BE2C (cell line): ENCODE measurements around the gene ZNF503.

Experiments used
- DNase-seq: peaks from one replicate; pipeline ENCODE4 v3.0.0-alpha.2; 2020
- H3K27me3 ChIP-seq: fragments of 250-450 bp; sonication (Bioruptor Pico); 2 replicates; pipeline ENCODE4 v1.5.1; 2020; ENCODE audit warnings: mild to moderate bottlenecking
- H3K36me3 ChIP-seq: fragments of 250-450 bp; sonication (Bioruptor Pico); 2 replicates; pipeline ENCODE4 v1.5.1; 2020; ENCODE audit warnings: mild to moderate bottlenecking
- H3K4me1 ChIP-seq: fragments of 250-450 bp; sonication (Bioruptor Pico); 2 replicates; pipeline ENCODE4 v1.5.1; 2020
- H3K4me3 ChIP-seq: 2 replicates; pipeline ENCODE4 v1.5.1; 2011; ENCODE audit warnings: low read depth, low read length
- H3K9me3 ChIP-seq: fragments of 250-450 bp; sonication (Bioruptor Pico); 2 replicates; pipeline ENCODE4 v1.5.1; 2020
- TF ChIP-seq, protein P1 (sequence below): IDR thresholded peaks from 2 replicates; pipeline ENCODE4 v1.5.1; 2012; ENCODE audit warnings: mild to moderate bottlenecking, low read depth, low read length

The ZNF503 gene

DNA sequence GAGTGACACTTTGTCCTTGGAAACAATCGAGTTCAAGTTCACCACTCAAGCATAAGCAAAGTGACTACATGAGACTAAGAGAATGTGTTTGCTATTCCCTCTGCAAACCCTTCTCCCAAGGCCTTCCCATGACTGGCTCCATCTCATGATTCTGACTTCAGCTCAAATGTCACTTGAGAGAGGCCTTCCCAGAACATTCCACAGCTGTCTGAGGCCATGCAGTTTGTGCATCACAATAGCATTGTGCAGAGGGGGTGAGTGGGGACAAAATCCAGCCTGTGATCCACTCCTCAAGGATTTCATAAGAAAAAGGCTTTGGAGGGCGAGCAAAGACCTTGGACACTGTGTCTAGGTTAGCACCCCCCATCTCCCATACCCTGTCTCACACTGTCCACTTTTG is 23.0 kb upstream of the ZNF503 start:
- H3K36me3 ChIP-seq = no peaks in the 10 kb centered on the region
- H3K9me3 ChIP-seq = no peaks in the 10 kb centered on the region
- no peaks in the 10 kb centered on the region for H3K4me1 ChIP-seq
- H3K4me3 ChIP-seq = no peak overlapping the region
- TF ChIP-seq, protein P1, sequence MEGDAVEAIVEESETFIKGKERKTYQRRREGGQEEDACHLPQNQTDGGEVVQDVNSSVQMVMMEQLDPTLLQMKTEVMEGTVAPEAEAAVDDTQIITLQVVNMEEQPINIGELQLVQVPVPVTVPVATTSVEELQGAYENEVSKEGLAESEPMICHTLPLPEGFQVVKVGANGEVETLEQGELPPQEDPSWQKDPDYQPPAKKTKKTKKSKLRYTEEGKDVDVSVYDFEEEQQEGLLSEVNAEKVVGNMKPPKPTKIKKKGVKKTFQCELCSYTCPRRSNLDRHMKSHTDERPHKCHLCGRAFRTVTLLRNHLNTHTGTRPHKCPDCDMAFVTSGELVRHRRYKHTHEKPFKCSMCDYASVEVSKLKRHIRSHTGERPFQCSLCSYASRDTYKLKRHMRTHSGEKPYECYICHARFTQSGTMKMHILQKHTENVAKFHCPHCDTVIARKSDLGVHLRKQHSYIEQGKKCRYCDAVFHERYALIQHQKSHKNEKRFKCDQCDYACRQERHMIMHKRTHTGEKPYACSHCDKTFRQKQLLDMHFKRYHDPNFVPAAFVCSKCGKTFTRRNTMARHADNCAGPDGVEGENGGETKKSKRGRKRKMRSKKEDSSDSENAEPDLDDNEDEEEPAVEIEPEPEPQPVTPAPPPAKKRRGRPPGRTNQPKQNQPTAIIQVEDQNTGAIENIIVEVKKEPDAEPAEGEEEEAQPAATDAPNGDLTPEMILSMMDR = no peak
- DNase-seq = no peak
- no peaks in the 10 kb centered on the region for H3K27me3 ChIP-seq

DNA sequence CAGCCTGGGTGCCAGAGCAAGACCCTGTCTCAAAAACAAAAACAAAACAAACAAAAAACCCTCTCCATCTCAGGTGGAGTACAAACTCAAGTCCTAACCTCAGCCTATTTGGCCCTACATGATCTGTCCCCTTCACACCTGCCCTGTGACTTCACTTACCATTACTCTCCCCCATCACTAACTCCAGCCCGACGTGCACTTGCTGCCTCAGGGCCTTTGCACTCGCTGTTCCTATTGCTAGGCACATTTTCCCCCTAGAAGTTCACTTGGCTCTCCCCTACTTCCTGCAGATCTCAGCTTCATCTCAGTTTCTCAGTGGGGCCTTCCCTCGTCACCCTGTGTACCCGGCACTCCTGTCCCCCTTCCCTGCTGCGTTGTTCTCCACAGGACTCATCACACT is 21.3 kb upstream of the ZNF503 start:
- Histone ChIP-seq H3K9me3 (no peaks in the 10 kb centered on the region), H3K4me3 (no peak overlapping the region), H3K4me1 (no peaks in the 10 kb centered on the region), H3K27me3 (no peaks in the 10 kb centered on the region), H3K36me3 (no peaks in the 10 kb centered on the region)
- TF ChIP-seq, protein P1 = no peak
- DNase-seq = no peak

- Histone ChIP-seq H3K9me3 (no peaks in the 10 kb centered on the region), H3K36me3 (no peaks in the 10 kb centered on the region), H3K4me3 (no peak overlapping the region), H3K27me3 (no peaks in the 10 kb centered on the region), H3K4me1 (no peaks in the 10 kb centered on the region)
- DNase-seq = no peak
- TF ChIP-seq, protein P1 = no peak
Measured at GRCh38 chr10:75418712-75419111, 17.1 kb upstream of the ZNF503 start.

DNA sequence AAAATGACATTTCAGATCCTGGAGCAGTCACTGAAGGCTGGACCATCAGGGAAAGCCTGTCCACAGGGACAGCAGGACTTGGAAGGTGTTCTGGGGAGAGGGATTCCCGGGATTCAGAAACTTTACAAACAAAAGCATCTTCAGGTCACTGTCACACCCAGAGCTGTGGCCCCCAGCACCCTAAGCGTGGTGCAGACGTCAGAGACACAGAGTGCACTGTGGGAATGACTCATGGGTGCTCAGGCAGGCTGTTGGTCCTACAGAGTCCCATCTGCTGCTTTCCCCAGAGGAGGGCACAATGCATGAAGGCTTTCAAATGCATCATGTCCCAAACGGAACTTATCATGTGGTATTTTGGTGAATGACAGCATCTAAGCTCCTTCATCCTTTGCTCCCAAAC is 16.7 kb upstream of the ZNF503 start:
- no peak overlapping the region for H3K4me3 ChIP-seq
- no peaks in the 10 kb centered on the region for H3K27me3 ChIP-seq
- TF ChIP-seq, protein P1 = no peak
- no peak for DNase-seq
- no peaks in the 10 kb centered on the region for H3K4me1 ChIP-seq
- no peaks in the 10 kb centered on the region for H3K36me3 ChIP-seq
- no peaks in the 10 kb centered on the region for H3K9me3 ChIP-seq

DNA sequence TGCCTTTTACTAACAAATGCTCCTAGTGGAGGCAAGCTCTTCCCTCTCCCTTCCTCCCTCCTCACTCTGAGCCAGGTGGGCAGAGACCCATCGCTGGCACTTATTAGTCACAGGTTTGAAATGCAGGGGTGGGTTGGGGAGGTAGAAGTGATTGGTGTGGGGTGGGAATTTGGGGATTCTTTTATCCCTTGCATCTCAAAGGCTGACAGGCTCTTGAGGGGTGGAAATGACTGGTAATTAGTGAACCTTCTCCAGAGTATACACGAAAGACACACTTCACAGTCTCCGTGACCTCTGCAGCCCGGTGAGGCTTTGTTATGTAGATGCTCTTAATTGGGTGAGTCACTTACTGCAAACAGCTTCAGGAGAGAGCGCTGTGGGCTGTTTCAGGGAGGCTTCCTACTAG is 16.0 kb upstream of the ZNF503 start:
- no peak for DNase-seq
- H3K9me3 ChIP-seq = no peaks in the 10 kb centered on the region
- TF ChIP-seq, protein P1 = no peak
- no peaks in the 10 kb centered on the region for H3K36me3 ChIP-seq
- no peaks in the 10 kb centered on the region for H3K4me1 ChIP-seq
- no peak overlapping the region for H3K4me3 ChIP-seq
- no peaks in the 10 kb centered on the region for H3K27me3 ChIP-seq

DNA sequence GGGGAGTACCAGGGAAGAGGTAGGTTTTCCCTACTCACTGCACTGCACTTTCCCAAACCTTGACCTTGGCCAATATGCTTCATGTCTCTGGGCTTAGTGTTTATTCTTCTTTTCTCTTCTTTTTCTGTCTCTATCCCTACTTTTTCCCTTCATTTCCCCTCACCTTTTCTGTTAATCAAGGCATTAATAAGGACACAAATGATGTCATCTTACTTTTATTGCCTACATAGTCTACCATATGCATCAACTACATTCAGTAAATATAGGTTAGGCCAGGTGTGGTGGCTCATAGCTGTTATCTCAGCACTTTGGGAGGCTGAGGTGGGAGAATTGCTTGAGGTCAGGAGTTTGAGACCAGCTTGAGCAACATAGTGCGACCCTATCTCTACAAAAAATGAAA is 13.0 kb upstream of the ZNF503 start:
- Histone ChIP-seq H3K4me1 (no peaks in the 10 kb centered on the region), H3K4me3 (no peak overlapping the region), H3K9me3 (no peaks in the 10 kb centered on the region), H3K27me3 (peaks cover 3% of the 10 kb centered on the region; the same call in 1 of the 2 replicates), H3K36me3 (no peaks in the 10 kb centered on the region)
- DNase-seq = no peak
- TF ChIP-seq, protein P1 = no peak
